GM18951 (cell line): ENCODE data around the gene PKN2.
"Not testable (repeated sequence)": the region's sequence is repeated elsewhere in the genome, so short reads cannot be mapped to it uniquely, and the experiment has no call there.

ENCODE experiments used
- POLR2A ChIP-seq: IDR thresholded peaks from 4 replicates; pipeline ENCODE4 v1.6.1; 2011; ENCODE audit warnings: mild to moderate bottlenecking; ENCODE audit not compliant: insufficient read length, insufficient read depth; ENCODE audit errors: extremely low read depth
- in situ Hi-C: fragments of 300-500 bp; cut with MboI; formaldehyde crosslinking; loops from one replicate; pipeline ENCODE4 v1.12.0; 2022; ENCODE audit warnings: low sequenced_read_pairs, mixed read lengths, inconsistent platforms; ENCODE audit not compliant: unreplicated experiment

PKN2 gene

GRCh38 chr1:88691540-88691939 lies 7.5 kb downstream of the PKN2 start:
- in situ Hi-C loops: no loop called here
- no peak for TF ChIP-seq POLR2A

- in situ Hi-C loops: no loop called here
- TF ChIP-seq POLR2A: no peak
Observed at GRCh38 chr1:88695781-88696180, 11.7 kb downstream of the PKN2 start.

GRCh38 chr1:88697503-88697902 lies 13.4 kb downstream of the PKN2 start:
- in situ Hi-C loops: no loop called here
- no peak for TF ChIP-seq POLR2A

- in situ Hi-C loops: no loop called here
- no peak for TF ChIP-seq POLR2A
Observed at GRCh38 chr1:88698140-88698539, 14.1 kb downstream of the PKN2 start.

GRCh38 chr1:88698764-88699163 lies 14.7 kb downstream of the PKN2 start:
- in situ Hi-C loops: no loop called here
- TF ChIP-seq POLR2A: no peak

- in situ Hi-C loops: no loop called here
Observed at GRCh38 chr1:88700425-88701013, 16.4 kb downstream of the PKN2 start.

GRCh38 chr1:88701275-88701674 lies 17.2 kb downstream of the PKN2 start:
- in situ Hi-C loops: no loop called here

More at GRCh38 chr1:88700425-88701013, 16.4 kb downstream of the PKN2 start:
- no peak for TF ChIP-seq POLR2A

GRCh38 chr1:88701793-88702192 lies 17.7 kb downstream of the PKN2 start:
- in situ Hi-C loops: not testable (repeated sequence)

More at GRCh38 chr1:88701275-88701674, 17.2 kb downstream of the PKN2 start:
- TF ChIP-seq POLR2A: no peak

- in situ Hi-C loops: no loop called here
- no peak for TF ChIP-seq POLR2A
Observed at GRCh38 chr1:88708011-88708410, 23.9 kb downstream of the PKN2 start.

GRCh38 chr1:88712907-88713306 lies 28.8 kb downstream of the PKN2 start:
- in situ Hi-C loops: not testable (repeated sequence)

- in situ Hi-C loops: not testable (repeated sequence)
Observed at GRCh38 chr1:88716571-88716970, 32.5 kb downstream of the PKN2 start.

- in situ Hi-C loops: no loop called here
Observed at GRCh38 chr1:88722492-88722891, 38.4 kb downstream of the PKN2 start.

GRCh38 chr1:88726697-88727096 lies 42.6 kb downstream of the PKN2 start:
- TF ChIP-seq POLR2A: no peak
- in situ Hi-C loops: no loop called here

More at GRCh38 chr1:88722492-88722891, 38.4 kb downstream of the PKN2 start:
- no peak for TF ChIP-seq POLR2A

GRCh38 chr1:88727205-88727604 lies 43.1 kb downstream of the PKN2 start:
- TF ChIP-seq POLR2A: no peak
- in situ Hi-C loops: no loop called here

GRCh38 chr1:88729297-88729696 lies 45.2 kb downstream of the PKN2 start:
- TF ChIP-seq POLR2A: no peak

GRCh38 chr1:88730132-88730675 lies 46.1 kb downstream of the PKN2 start:
- in situ Hi-C loops: no loop called here
- TF ChIP-seq POLR2A: no peak

More at GRCh38 chr1:88729297-88729696, 45.2 kb downstream of the PKN2 start:
- in situ Hi-C loops: no loop called here
